SK-N-SH (cell line): ENCODE measurements around the gene SLC66A1. TPM values are rescaled to one million over a fixed set of nuclear protein-coding genes. Genes with fewer than 3 reads are reported as not detected.

Experiments
- CTCF ChIA-PET: fragments of 300-600, 350-600 bp; formaldehyde crosslinking; extraction: SDS; loops from one replicate; lab custom pipeline; 2021; lab: Yijun Ruan, JAX
- POLR2A ChIA-PET: fragments of 350-600 bp; sonication (Branson Sonifier 250); formaldehyde crosslinking; extraction: SDS; loops from one replicate; lab custom pipeline; 2020; ENCODE audit warnings: antibody characterized with exemption, inconsistent platforms; lab: Yijun Ruan, JAX
- DNase-seq: peaks from one replicate; pipeline ENCODE4 v3.0.0; 2012
- H2AFZ ChIP-seq: fragments of 200-600 bp; sonication (generic); 2 replicates; pipeline ENCODE4 v1.8.1; 2016; ENCODE audit warnings: antibody characterized with exemption, mild to moderate bottlenecking, low read depth
- H3F3A ChIP-seq: fragments of 200-600 bp; sonication (generic); replicated peaks from 2 replicates; pipeline ENCODE3; 2016; ENCODE audit warnings: antibody characterized with exemption, mild to moderate bottlenecking; ENCODE audit not compliant: insufficient read depth
- H3K27ac ChIP-seq, 2 experiments: fragments of 200-500 bp in 1 of 2; fragments of 200-600 bp in 1 of 2; sonication (Bioruptor generic) in 1 of 2; sonication (generic), shearing (Covaris generic) in 1 of 2; 2 replicates each; pipeline versions ENCODE4 v1.5.1 to v1.6.1; 2014 to 2016; ENCODE audit warnings: low read depth in 2 of 2, inconsistent platforms in 1 of 2, low read length in 1 of 2, mild to moderate bottlenecking in 1 of 2, mixed read lengths in 1 of 2
- H3K27me3 ChIP-seq: fragments of 200-600 bp; sonication (generic), shearing (Covaris generic); 2 replicates; pipeline ENCODE4 v1.6.1; 2016; ENCODE audit warnings: mixed run types; ENCODE audit not compliant: insufficient read depth
- H3K36me3 ChIP-seq, 2 experiments: fragments of 200-500 bp in 1 of 2; fragments of 200-600 bp in 1 of 2; sonication (Bioruptor generic) in 1 of 2; sonication (generic) in 1 of 2; replicated peaks in 1 of 2; 2 replicates each; pipeline versions ENCODE3 to v1.5.1; 2014 to 2016; ENCODE audit warnings: low read length in 1 of 2, mild to moderate bottlenecking in 1 of 2; ENCODE audit not compliant: insufficient read depth in 2 of 2, control insufficient read depth in 1 of 2
- H3K4me1 ChIP-seq, 2 experiments: fragments of 200-500 bp in 1 of 2; fragments of 200-600 bp in 1 of 2; sonication (Bioruptor generic) in 1 of 2; sonication (generic), shearing (Covaris generic) in 1 of 2; 2 replicates each; pipeline versions ENCODE4 v1.5.1 to v1.6.1; 2014 to 2016; ENCODE audit warnings: low read depth in 1 of 2, low read length in 1 of 2, mixed run types in 1 of 2; ENCODE audit not compliant: insufficient read depth in 2 of 2, control insufficient read depth in 1 of 2
- H3K4me2 ChIP-seq: fragments of 200-600 bp; sonication (generic), shearing (Covaris generic); 2 replicates; pipeline ENCODE4 v1.6.1; 2017; ENCODE audit warnings: mixed run types
- H3K4me3 ChIP-seq, 2 experiments: fragments of 200-500 bp in 1 of 2; fragments of 200-600 bp in 1 of 2; sonication (Bioruptor generic) in 1 of 2; sonication (generic), shearing (Covaris generic) in 1 of 2; 2 replicates each; pipeline versions ENCODE4 v1.5.1 to v1.8.1; 2014 to 2016; ENCODE audit warnings: low read depth in 2 of 2, inconsistent platforms in 1 of 2, low read length in 1 of 2, mild to moderate bottlenecking in 1 of 2, mixed read lengths in 1 of 2, moderate library complexity in 1 of 2
- H3K79me2 ChIP-seq: fragments of 200-600 bp; sonication (generic); 2 replicates; pipeline ENCODE4 v1.8.1; 2017; ENCODE audit warnings: mild to moderate bottlenecking; ENCODE audit not compliant: insufficient read depth
- H3K9ac ChIP-seq: fragments of 200-600 bp; sonication (generic); 2 replicates; pipeline ENCODE4 v1.6.1; 2017; ENCODE audit warnings: mixed run types
- H3K9me2 ChIP-seq: fragments of 200-600 bp; sonication (generic); 2 replicates; pipeline ENCODE4 v1.6.1; 2017; ENCODE audit warnings: mixed run types
- H3K9me3 ChIP-seq: fragments of 200-600 bp; sonication (generic); 2 replicates; pipeline ENCODE4 v1.6.1; 2017; ENCODE audit warnings: mixed run types, mild to moderate bottlenecking, moderate library complexity
- H4K20me1 ChIP-seq: fragments of 200-600 bp; sonication (generic); 2 replicates; pipeline ENCODE4 v1.6.1; 2017; ENCODE audit warnings: mild to moderate bottlenecking, mixed run types; ENCODE audit not compliant: insufficient read depth
- CHD2 ChIP-seq: fragments of 150-350 bp; IDR thresholded peaks from 2 replicates; pipeline ENCODE4 v1.6.1; 2018; ENCODE audit warnings: low read length; ENCODE audit not compliant: partially characterized antibody
- ELF1 ChIP-seq: IDR thresholded peaks from 2 replicates; pipeline ENCODE4 v1.4.0; 2012
- EP300 ChIP-seq, 2 experiments: IDR thresholded peaks; 2 replicates each; pipeline versions ENCODE4 v1.4.0 to v1.6.1; 2012; ENCODE audit warnings: borderline replicate concordance in 1 of 2, low read depth in 1 of 2, low read length in 1 of 2
- EZH2phosphoT487 ChIP-seq: fragments of 200-600 bp; sonication (generic); IDR thresholded peaks from 2 replicates; pipeline ENCODE4 v1.6.1; 2017; ENCODE audit warnings: low read depth, mixed run types, mild to moderate bottlenecking, antibody characterized with exemption, moderate library complexity, borderline replicate concordance
- FOXJ3 ChIP-seq: sonication (generic); formaldehyde crosslinking; IDR thresholded peaks from 2 replicates; pipeline ENCODE4 v1.5.1; 2020; ENCODE audit warnings: mild to moderate bottlenecking, missing genetic modification reagents
- FOXM1 ChIP-seq: IDR thresholded peaks from 2 replicates; pipeline ENCODE4 v1.4.0; 2012; ENCODE audit warnings: low read depth, mild to moderate bottlenecking
- GABPA ChIP-seq: IDR thresholded peaks from 2 replicates; pipeline ENCODE4 v1.4.0; 2012; ENCODE audit warnings: low read depth, mild to moderate bottlenecking
- GATA2 ChIP-seq: sonication (generic); formaldehyde crosslinking; IDR thresholded peaks from 2 replicates; pipeline ENCODE4 v1.5.0; 2020; ENCODE audit warnings: mild to moderate bottlenecking, missing genetic modification reagents
- NFIC ChIP-seq: IDR thresholded peaks from 2 replicates; pipeline ENCODE4 v1.4.0; 2012; ENCODE audit warnings: borderline replicate concordance
- RAD21 ChIP-seq: IDR thresholded peaks from 2 replicates; pipeline ENCODE4 v1.6.1; 2012; ENCODE audit warnings: mild to moderate bottlenecking, low read length
- RCOR1 ChIP-seq: fragments of 150-350 bp; IDR thresholded peaks from 2 replicates; pipeline ENCODE4 v1.6.1; 2017; ENCODE audit warnings: antibody characterized with exemption, low read length
- RFX5 ChIP-seq: IDR thresholded peaks from 2 replicates; pipeline ENCODE4 v1.6.1; 2012; ENCODE audit warnings: mild to moderate bottlenecking, improper control_type of control experiment, low read length
- TAF1 ChIP-seq: IDR thresholded peaks from 2 replicates; pipeline ENCODE4 v1.6.1; 2012; ENCODE audit warnings: low read depth, mild to moderate bottlenecking, low read length, moderate library complexity, borderline replicate concordance
- TEAD4 ChIP-seq: IDR thresholded peaks from 2 replicates; pipeline ENCODE4 v1.4.0; 2012; ENCODE audit warnings: mild to moderate bottlenecking, borderline replicate concordance; ENCODE audit not compliant: insufficient read depth
- YY1 ChIP-seq: IDR thresholded peaks from 2 replicates; pipeline ENCODE4 v1.4.0; 2012; ENCODE audit warnings: low read depth, mild to moderate bottlenecking
- WGBS: methylation state at CpG from one replicate; pipeline ENCODE4 v1.1.6; 2017; ENCODE audit warnings: low lambda C conversion rate; 5-methylcytosine and 5-hydroxymethylcytosine counted together
- polyA plus RNA-seq, 3 experiments: library from polyadenylated mRNA; depleted of rRNA; stranded (reverse); fragments of >200 nt; gene quantifications; 2 replicates each; pipeline ENCODE4 v1.2.3, GENCODE V29; 2012
- TF ChIP-seq, protein P1 (sequence below): fragments of 150-350 bp; IDR thresholded peaks from 2 replicates; pipeline ENCODE4 v1.6.1; 2016; ENCODE audit warnings: mild to moderate bottlenecking, low read depth, low read length

SLC66A1 gene
- polyA plus RNA-seq, 1 of the 3 experiments (the other 2 are of a cell fraction): 16.9 TPM

DNA sequence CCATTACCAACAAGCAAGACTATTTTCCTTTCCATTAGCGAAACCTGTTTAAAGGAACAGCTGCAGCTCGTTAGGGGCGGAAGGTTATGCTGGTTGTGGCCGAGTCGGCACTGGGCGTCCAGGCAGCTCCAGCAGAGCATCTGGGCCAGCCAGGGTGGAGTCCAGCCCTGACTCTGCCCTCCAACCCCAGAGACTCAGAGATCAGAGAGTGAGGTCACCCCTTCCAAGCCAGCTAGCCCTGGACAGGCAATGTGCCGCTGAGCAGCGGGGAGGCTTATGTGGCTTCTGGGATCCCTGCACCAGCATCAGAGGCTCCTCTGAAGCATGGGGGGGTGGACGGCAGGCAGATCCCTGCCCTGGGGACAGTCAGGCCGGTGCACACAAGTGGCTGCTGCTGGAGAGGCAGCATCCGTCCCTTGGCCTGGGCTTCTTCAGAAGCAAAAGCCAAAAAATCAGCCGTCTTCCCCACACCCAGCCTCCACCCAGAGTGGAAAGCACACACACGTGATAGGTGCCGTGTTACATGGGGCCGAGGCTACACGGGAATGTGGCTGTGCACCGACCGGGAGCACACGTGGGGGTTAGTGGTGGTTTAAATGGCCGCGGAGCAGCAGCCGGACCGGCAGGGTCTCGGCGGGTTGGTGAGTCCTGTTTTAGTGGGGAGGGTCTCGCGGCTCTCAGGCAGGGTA lies 30.1 kb downstream of the SLC66A1 start:
- CTCF ChIA-PET: interaction anchor here (0.5 to 13.7 kb wide), 28 partner anchors 10 to 320 kb away, joined by 3 to 235 read pairs (median 6); partner anchors contain the start of genes AKR7A2, NBL1 and SLC66A1
- no peak overlapping the region for H3K4me2 ChIP-seq
- POLR2A ChIA-PET: no interaction called here
- peaks cover 7 to 53% of the 10 kb centered on the region in 2 experiments for H3K36me3 ChIP-seq
- H3K9me3 ChIP-seq: no peaks in the 10 kb centered on the region
- no peaks in the 10 kb centered on the region for H3F3A ChIP-seq
- no peak overlapping the region for H3K9ac ChIP-seq
- peaks cover 0 to 72% of the 10 kb centered on the region in 2 experiments; a peak in 2 of 4 replicates for H3K4me1 ChIP-seq
- peaks cover 10% of the 10 kb centered on the region; the same call in 1 of the 2 replicates for H4K20me1 ChIP-seq
- TF ChIP-seq TEAD4 (no peak), FOXM1 (no peak), ELF1 (no peak), CHD2 (no peak), EP300 (IDR thresholded peaks at IDR 0.05; ENCODE audit: borderline replicate concordance in 1 of 2, low read depth in 1 of 2, low read length in 1 of 2) (no peak), RCOR1 (no peak), FOXJ3 (CRISPR knock-in tag) (no peak), GATA2 (no peak), RFX5 (no peak), NFIC (no peak), TAF1 (no peak), GABPA (no peak), YY1 (no peak), EZH2phosphoT487 (no peak), RAD21 (no peak)
- TF ChIP-seq, protein P1, sequence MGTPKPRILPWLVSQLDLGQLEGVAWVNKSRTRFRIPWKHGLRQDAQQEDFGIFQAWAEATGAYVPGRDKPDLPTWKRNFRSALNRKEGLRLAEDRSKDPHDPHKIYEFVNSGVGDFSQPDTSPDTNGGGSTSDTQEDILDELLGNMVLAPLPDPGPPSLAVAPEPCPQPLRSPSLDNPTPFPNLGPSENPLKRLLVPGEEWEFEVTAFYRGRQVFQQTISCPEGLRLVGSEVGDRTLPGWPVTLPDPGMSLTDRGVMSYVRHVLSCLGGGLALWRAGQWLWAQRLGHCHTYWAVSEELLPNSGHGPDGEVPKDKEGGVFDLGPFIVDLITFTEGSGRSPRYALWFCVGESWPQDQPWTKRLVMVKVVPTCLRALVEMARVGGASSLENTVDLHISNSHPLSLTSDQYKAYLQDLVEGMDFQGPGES: no peak
- H3K4me3 ChIP-seq: no peak overlapping the region
- peaks cover 6% of the 10 kb centered on the region; the same call in 1 of the 2 replicates for H3K79me2 ChIP-seq
- peak overlapping the region in 1 of 2 experiments; percentile 85; a peak in 2 of 4 replicates for H3K27ac ChIP-seq
- H2AFZ ChIP-seq: no peak overlapping the region
- WGBS: 89% methylated on average over 21 of the region's 27 CpGs
- DNase-seq: peak; percentile 64
- H3K27me3 ChIP-seq: no peaks in the 10 kb centered on the region
- H3K9me2 ChIP-seq: no peaks in the 10 kb centered on the region
